HUES64 (cell line): Measurements from ENCODE around the gene DNAJC5.
A peak's percentile ranks its signal among the peaks of the same experiment; 100 is the strongest.
"Not testable (repeated sequence)": the region's sequence is repeated elsewhere in the genome, so short reads cannot be mapped to it uniquely, and the experiment has no call there.

Source experiments
- H3K27ac ChIP-seq: 2 replicates; pipeline ENCODE4 v1.7.0; 2013; ENCODE audit warnings: low read depth, low read length, inconsistent platforms
- H3K27me3 ChIP-seq: 2 replicates; pipeline ENCODE4 v1.6.1; 2013; ENCODE audit warnings: mild to moderate bottlenecking, low read length; ENCODE audit not compliant: insufficient read depth
- H3K36me3 ChIP-seq: 2 replicates; pipeline ENCODE4 v1.6.1; 2013; ENCODE audit warnings: mild to moderate bottlenecking, low read length; ENCODE audit not compliant: insufficient read depth
- H3K4me1 ChIP-seq: 2 replicates; pipeline ENCODE4 v1.6.1; 2013; ENCODE audit warnings: mild to moderate bottlenecking, low read length, moderate library complexity; ENCODE audit not compliant: insufficient read depth
- H3K4me3 ChIP-seq: 2 replicates; pipeline ENCODE4 v1.5.1; 2013; ENCODE audit warnings: mild to moderate bottlenecking, low read length, moderate library complexity
- H3K9ac ChIP-seq: 2 replicates; pipeline ENCODE4 v1.6.1; 2013; ENCODE audit warnings: mild to moderate bottlenecking, low read depth, low read length
- H3K9me3 ChIP-seq: 2 replicates; pipeline ENCODE4 v1.6.1; 2013; ENCODE audit warnings: low read depth, low read length; ENCODE audit not compliant: insufficient read depth
- WGBS: fragments of 150-250, 120-280 bp; methylation state at CpG from one replicate; pipeline ENCODE4 v1.1.7; 2013; ENCODE audit warnings: missing lambda C conversion rate; 5-methylcytosine and 5-hydroxymethylcytosine counted together

Gene DNAJC5

DNA sequence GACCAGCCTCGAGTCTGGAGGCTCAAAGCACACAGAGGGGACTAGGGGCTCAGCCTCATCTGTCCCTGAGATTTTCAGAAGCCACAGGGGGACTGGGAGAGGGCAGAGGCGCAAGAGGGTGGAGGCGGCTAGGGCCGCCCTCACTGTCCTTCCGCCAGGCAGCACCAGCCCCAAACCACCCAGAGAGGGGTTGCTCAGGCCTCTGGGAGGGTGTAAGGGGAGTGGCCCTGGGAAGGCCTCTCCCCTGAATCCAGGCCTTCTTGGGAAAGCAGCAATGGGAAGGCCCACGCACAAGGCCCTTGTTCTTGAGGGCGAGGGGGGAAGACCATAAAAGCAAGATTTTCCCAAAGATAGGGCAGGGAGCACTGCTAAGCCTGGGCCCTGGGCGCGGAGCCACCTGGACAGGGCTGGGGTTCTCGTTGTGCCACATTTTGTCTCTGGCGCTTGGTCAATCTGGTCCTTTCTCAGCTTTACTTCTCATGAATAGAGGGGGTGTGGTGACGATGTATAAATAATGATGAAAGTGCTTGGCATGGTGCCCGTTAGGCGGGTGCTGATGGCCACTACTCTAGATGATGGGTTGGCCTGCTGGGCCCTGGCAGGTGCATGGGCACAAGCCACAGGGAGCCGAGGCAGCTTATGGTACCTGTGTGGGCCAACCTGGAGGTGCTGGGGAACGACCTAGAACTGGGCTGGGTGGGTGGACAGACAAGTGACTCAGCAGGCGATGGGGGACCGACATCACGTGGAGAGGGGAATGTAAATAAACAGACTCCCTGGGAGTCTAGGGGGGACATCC lies 79.7 kb downstream of the DNAJC5 start:
- no peak overlapping the region for H3K4me3 ChIP-seq
- no peaks in the 10 kb centered on the region; the same call in 1 of the 2 replicates for H3K4me1 ChIP-seq
- H3K27ac ChIP-seq: no peak overlapping the region
- WGBS: 88% methylated on average over 19 of the region's 19 CpGs
- no peaks in the 10 kb centered on the region for H3K9me3 ChIP-seq
- H3K36me3 ChIP-seq: no peaks in the 10 kb centered on the region
- H3K27me3 ChIP-seq: peaks cover 20% of the 10 kb centered on the region
- no peak overlapping the region for H3K9ac ChIP-seq

DNA sequence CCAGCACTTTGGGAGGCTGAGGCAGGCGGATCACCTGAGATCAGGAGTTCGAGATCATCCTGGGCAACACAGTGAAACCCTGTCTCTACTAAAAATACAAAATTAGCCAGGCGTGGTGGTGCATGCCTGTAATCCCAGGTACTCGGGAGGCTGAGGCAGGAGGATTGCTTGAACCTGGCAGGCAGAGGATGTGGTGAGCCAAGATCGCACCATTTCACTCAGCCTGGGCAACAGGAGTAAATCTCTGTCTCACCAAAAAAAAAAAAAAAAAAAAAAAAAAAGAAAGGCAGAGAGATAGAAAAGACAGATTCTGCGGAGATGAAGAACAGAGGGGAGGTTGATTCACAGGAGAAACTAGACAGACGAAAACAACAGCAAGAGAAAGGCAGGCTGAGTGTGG lies 81.6 kb downstream of the DNAJC5 start:
- H3K27ac ChIP-seq, H3K4me3 ChIP-seq, H3K9me3 ChIP-seq, H3K36me3 ChIP-seq, H3K27me3 ChIP-seq, H3K9ac ChIP-seq, H3K4me1 ChIP-seq: not testable (repeated sequence)
- WGBS: 87% methylated on average over 7 of the region's 7 CpGs

DNA sequence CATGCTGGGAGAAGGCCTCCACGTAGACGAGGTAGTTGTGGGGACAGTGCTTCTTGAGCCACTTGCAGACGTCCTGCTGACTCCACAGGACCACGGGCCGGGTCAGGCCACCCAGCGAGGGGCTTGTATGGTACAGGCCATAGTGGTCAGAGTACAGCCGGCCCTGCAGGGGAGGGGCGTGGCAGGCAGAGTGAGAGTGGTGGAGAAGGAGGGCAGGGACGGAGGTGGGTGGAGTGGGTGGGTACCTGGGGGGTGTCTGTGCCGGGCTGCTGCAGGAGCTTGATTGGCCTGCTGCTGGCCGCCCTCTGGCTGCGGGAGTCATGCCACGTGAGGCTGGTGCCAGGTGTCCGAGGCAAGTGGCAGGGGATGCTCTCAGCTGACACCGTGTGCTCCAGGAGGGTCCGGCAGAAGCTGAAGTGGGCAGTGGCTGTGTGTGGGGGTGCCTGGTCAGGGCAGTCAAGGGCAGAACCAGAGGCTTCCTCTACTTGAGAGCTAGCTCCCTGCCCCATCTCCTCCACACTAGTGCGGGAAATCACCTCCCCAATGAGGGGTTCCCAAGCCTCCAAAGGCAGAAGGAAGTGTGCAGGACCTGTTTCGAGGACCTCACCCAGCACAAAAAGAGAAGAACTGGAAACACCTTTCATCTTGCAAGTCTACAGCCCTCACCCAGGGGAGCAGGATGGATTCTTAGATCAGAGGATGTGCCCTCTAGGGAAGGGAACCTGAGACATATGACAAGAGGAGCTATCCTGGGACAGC lies 82.2 kb downstream of the DNAJC5 start:
- Histone ChIP-seq H3K36me3 (no peaks in the 10 kb centered on the region), H3K4me1 (peaks cover 3% of the 10 kb centered on the region; the same call in 1 of the 2 replicates), H3K27me3 (peaks cover 9% of the 10 kb centered on the region), H3K27ac (no peak overlapping the region), H3K9me3 (no peaks in the 10 kb centered on the region), H3K9ac (no peak overlapping the region), H3K4me3 (no peak overlapping the region)
- WGBS: 91% methylated on average over 18 of the region's 18 CpGs

DNA sequence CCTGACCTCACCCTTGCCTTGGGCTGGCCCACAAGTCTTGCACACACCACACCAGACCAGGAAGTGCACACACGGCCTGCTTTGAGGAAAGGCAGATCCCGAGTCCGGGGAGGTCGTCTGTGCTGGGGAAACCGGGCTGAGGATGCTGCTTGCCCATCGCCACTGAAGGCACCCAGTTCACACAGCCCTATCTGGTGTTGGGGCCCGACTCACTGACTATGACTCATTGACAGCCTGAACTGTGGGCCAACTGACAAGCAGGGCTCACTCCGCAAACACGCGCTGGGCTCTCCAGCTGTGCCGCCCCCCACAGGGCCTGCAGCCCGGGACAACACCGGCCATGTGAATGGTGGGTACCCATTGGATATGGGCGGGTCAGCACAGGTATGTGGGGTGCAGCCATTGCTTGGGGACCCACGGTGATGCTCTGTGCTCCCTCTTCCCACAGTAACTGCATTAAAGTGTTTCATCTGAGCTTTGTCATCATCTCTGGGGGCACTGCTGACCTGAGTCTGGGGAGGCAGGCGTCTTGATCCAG lies 82.9 kb downstream of the DNAJC5 start:
- Histone ChIP-seq H3K27ac (no peak overlapping the region), H3K4me1 (peaks cover 3% of the 10 kb centered on the region; the same call in 1 of the 2 replicates), H3K27me3 (peaks cover 9% of the 10 kb centered on the region), H3K9ac (no peak overlapping the region), H3K4me3 (no peak overlapping the region; the same call in 1 of the 2 replicates), H3K36me3 (no peaks in the 10 kb centered on the region), H3K9me3 (no peaks in the 10 kb centered on the region)
- WGBS: 72% methylated on average over 16 of the region's 16 CpGs

DNA sequence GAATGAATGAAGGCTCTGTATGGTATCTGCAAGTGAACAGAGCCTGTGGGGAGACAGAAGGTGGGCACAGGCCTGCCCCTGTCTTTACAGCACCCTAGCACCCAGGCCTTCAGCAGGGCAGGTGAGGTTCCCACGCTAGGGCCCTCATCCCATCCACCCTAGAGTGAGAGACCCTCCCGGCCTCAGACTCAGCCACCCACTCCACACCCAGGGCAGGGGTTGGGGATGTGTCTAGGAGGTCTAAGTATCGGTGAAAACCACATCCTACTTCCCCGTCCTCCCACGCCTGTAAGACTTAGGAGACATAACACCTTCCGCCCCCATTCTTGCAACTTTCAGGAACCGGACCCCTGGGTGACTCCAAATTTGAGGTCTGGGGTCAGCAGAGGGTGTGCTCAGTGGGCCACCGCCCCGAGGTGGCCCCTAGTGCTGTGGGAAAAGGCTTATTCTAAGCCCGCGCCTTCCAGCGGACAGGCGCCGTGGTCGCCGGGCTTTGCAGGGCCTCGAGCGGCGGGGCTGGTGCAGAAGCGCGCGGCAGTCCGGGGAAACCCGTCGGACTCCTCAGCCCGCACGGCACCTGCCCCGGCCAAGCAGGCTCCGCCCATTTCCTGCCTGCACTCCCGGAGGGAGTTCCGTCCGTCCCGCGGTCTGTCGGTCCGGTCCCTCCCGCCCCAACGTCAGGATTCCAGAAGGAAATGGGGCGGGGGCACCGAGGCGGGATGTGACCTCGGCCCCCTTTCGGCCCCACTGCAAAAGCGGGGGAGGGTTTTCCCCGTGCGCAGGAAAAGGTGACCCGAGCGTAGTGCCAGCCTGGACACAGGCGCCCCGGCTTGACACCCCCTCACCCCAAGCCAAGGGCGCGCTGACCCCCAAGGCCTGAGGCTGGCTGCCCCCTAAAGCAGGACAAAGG lies 83.6 kb downstream of the DNAJC5 start:
- Histone ChIP-seq H3K27me3 (peaks cover 9% of the 10 kb centered on the region), H3K27ac (peak overlapping the region; percentile 52; the same call in 1 of the 2 replicates), H3K4me1 (peaks cover 3% of the 10 kb centered on the region; the same call in 1 of the 2 replicates), H3K9me3 (no peaks in the 10 kb centered on the region), H3K4me3 (peak overlapping the region; percentile 87), H3K9ac (peak overlapping the region; percentile 35; the same call in 1 of the 2 replicates), H3K36me3 (peaks cover 6% of the 10 kb centered on the region; the same call in 1 of the 2 replicates)
- 7% methylated on average over 50 of the region's 52 CpGs for WGBS

DNA sequence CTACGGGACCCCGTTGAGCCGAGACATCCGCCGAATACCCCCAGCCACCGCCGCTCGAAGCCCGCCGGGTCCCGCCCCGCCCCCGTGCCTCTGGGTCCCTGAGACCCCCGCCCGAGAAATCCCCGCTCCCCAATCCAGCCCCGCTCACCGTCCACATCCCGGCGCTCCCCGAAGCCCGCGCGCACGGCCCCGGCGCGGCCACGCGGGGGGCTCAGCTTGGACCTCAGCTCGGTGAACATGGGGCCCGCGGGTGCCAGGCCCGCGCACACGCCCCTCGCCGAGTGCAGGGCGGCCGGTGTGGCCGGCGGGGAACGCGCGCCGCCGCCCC lies 84.3 kb downstream of the DNAJC5 start:
- H3K9ac ChIP-seq: peak overlapping the region; percentile 35; the same call in 1 of the 2 replicates
- WGBS: under 1% methylated on average over 47 of the region's 47 CpGs
- H3K36me3 ChIP-seq: peaks cover 12% of the 10 kb centered on the region
- H3K4me3 ChIP-seq: peak overlapping the region; percentile 87
- peaks cover 3% of the 10 kb centered on the region; the same call in 1 of the 2 replicates for H3K4me1 ChIP-seq
- H3K9me3 ChIP-seq: no peaks in the 10 kb centered on the region
- no peak overlapping the region; the same call in 1 of the 2 replicates for H3K27ac ChIP-seq
- peaks cover 9% of the 10 kb centered on the region for H3K27me3 ChIP-seq

DNA sequence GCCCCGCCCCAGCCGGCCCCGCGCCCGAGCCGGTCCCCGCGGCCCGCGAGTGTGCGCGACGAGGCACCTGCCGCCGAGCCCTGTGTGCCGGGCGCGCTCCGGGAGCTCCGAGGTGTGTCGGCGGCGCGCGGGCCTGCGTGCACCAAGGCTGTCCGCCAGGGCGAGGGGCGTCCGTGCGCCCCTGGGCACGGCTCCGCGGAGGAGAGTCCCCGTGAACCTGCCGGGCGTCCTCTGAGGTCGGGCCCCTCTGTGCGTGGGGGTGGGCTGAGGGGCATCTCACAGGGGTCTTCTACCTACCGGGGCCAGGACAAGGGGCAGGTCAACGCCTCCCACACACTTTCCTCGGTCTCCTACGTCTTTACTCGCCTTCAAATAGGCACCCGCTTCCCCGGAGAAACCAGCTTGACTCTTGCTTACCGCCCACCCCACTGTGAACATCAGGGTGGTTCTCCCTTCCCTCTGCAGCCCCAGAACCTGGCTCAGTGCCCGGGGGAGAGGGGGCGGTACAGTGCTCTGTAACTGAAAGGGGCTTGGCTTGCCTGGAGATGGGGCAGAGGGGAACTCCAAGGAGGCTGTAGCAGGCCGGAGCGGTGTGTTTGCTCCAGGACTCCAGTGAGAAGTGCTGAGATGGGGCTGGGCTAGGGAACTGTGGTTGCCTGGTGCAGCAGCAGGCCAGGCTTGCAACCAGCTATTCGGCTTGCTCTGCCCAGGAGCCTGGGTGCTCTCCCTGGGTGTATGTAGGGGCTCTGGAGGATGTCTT lies 84.8 kb downstream of the DNAJC5 start, which contains the start of gene SAMD10:
SAMD10 (minus strand) TSS at position 86 of the 760 bp plus-strand sequence. CDS start 175 bp downstream, outside the sequence.
- Histone ChIP-seq H3K27me3 (peaks cover 9% of the 10 kb centered on the region), H3K36me3 (peaks cover 17% of the 10 kb centered on the region), H3K27ac (peak within 1 kb of the TSS; percentile 52; the same call in 1 of the 2 replicates), H3K9ac (peak within 1 kb of the TSS; percentile 45), H3K4me1 (peaks cover 3% of the 10 kb centered on the region; the same call in 1 of the 2 replicates), H3K9me3 (no peaks in the 10 kb centered on the region), H3K4me3 (peak within 1 kb of the TSS; percentile 87)
- 4% methylated on average over 52 of the region's 52 CpGs for WGBS

DNA sequence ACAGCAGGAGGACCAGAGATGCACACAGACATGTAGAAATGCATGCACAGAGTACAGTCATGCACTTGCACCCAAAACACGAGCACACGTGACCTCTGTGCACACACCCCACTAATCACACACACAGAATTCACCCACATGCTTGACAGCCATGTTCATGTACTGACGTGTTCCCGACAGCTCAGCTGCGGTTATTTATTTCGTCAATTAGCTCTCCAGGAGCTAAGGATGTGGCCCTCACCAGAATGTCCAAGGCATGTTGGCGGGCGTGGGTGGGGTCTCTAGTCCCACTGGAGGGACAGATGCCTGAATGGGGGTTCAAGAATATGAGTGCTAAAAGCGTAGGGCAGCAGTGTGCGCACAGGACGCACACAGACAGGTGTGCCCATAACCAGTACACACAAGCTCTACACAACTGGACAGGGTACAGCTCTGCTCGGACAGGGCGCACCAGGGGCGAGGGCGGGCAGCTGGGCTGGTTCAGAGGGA lies 85.4 kb downstream of the DNAJC5 start:
- Histone ChIP-seq H3K9me3 (no peaks in the 10 kb centered on the region), H3K4me3 (peak overlapping the region; percentile 87)

DNA sequence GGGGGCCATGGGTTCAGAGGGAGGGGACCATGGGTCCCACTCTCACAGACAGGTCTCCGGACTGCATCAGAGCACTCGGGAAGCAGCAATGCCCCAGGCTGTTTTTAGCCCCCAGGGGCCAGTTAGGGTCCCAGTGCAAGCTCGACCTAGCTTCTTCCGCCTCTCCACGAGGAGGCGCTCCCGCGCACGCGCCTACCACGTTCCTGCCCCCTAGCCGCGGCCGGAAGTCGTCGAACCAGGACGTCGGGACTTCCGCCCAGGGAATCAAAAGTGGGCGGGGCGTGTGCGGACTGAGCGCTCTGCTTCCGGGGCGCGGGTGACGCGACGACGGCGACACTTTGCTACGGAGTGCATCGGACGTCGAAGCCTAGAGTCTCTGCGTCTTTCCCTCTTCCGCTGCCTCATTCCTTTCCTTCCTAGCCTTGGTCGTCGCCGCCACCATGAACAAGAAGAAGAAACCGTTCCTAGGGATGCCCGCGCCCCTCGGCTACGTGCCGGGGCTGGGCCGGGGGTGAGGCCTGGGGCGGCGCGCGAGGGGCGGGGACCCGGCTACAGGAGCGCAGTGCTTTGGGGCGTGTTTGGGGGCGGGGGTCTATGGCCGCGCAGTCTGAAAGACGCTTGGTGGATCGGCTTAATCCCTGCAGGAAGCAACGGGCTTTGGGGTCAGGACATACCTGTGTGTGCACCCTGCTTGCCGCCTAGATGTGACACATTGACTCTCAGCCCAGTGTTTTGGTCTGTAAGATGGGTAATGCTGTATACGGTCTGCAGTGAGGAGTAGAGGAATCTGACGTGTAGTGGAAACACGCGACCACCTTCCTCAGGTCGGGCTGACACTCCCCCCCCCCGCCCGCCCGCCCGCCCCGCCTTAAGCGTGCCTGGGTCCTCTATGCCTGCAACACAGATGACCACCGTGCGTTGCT lies 86.1 kb downstream of the DNAJC5 start, which contains the start of gene PRPF6:
PRPF6 (plus strand) TSS at position 327 of the 923 bp plus-strand sequence; CDS start at position 441, 114 bp downstream.
- peak within 1 kb of the TSS; percentile 77 for H3K9ac ChIP-seq
- peaks cover 3% of the 10 kb centered on the region; the same call in 1 of the 2 replicates for H3K4me1 ChIP-seq
- peaks cover 31% of the 10 kb centered on the region for H3K36me3 ChIP-seq
- no peaks in the 10 kb centered on the region for H3K9me3 ChIP-seq
- peak within 1 kb of the TSS; percentile 93 for H3K4me3 ChIP-seq
- peaks cover 9% of the 10 kb centered on the region for H3K27me3 ChIP-seq
- under 1% methylated on average over 73 of the region's 75 CpGs for WGBS
- peak within 1 kb of the TSS; percentile 82 for H3K27ac ChIP-seq

More for the DNA sequence above, 85.4 kb downstream of the DNAJC5 start:
- peaks cover 3% of the 10 kb centered on the region; the same call in 1 of the 2 replicates for H3K4me1 ChIP-seq
- no peak overlapping the region for H3K9ac ChIP-seq
- peaks cover 24% of the 10 kb centered on the region for H3K36me3 ChIP-seq
- peaks cover 9% of the 10 kb centered on the region for H3K27me3 ChIP-seq
- H3K27ac ChIP-seq: no peak overlapping the region
- 88% methylated on average over 15 of the region's 15 CpGs for WGBS
